Right atrium auricular region (tissue), 2 donors: ENCODE results near the gene QPCTL. TPM values are rescaled to one million over a fixed set of nuclear protein-coding genes. Genes with fewer than 3 reads are reported as not detected.
A peak's percentile ranks its signal among the peaks of the same experiment; 100 is the strongest.

Experiments used
- DNase-seq: peaks from one replicate; pipeline ENCODE4 v3.0.0-alpha.2; 2019; ENCODE audit warnings: low spot score
- H3K27ac ChIP-seq, 2 donors: fragments of 200-600 bp; sonication (generic); 1 replicate in 1 of 2; 2 replicates in 1 of 2; pipeline ENCODE4 v1.5.1; 2016 to 2019
- H3K27me3 ChIP-seq, 2 donors: fragments of 200-600 bp; sonication (generic); one replicate each; pipeline versions ENCODE4 v1.5.1 to v1.6.0; 2017 to 2019
- H3K36me3 ChIP-seq: fragments of 200-600 bp; sonication (generic); one replicate; pipeline ENCODE4 v1.5.1; 2016
- H3K4me1 ChIP-seq, 2 donors: fragments of 200-600 bp; sonication (generic); one replicate each; pipeline versions ENCODE4 v1.5.1 to v1.6.0; 2017 to 2019
- H3K4me3 ChIP-seq, 2 donors: fragments of 200-600 bp; sonication (generic); 1 replicate in 1 of 2; 2 replicates in 1 of 2; pipeline ENCODE4 v1.5.1; 2017 to 2019; ENCODE audit warnings: mild to moderate bottlenecking in 1 of 2, moderate library complexity in 1 of 2
- H3K9me3 ChIP-seq, 2 donors: fragments of 200-600 bp; sonication (generic); one replicate each; pipeline ENCODE4 v1.5.1; 2019
- CTCF ChIP-seq, 2 donors: fragments of 200-600 bp; sonication (generic); IDR thresholded peaks; one replicate each; pipeline ENCODE4 v1.5.1; 2019; ENCODE audit warnings: antibody characterized with exemption in 2 of 2
- total RNA-seq, 2 donors: library from RNA; depleted of rRNA; stranded (reverse); fragments of >200 nt; gene quantifications; one replicate each; pipeline ENCODE4 v1.1.0, GENCODE V29; 2016

QPCTL gene
- total RNA-seq, 2 donors from 2014 or later = 2.4 to 3.0 TPM

GRCh38 chr19:45730368-45731288, 38.2 kb downstream of the QPCTL start, which contains the start of gene FBXO46:
TSS of gene FBXO46 (minus strand) at chr19:45730896. CDS start at chr19:45713495, 17,401 bp downstream.
- Histone ChIP-seq H3K9me3 (no peaks in the 10 kb centered on the region), H3K4me3 (peak within 1 kb of the TSS; percentile 71 to 97), H3K4me1 (peaks cover 0 to 13% of the 10 kb centered on the region in 2 donors), H3K27me3 (no peaks in the 10 kb centered on the region), H3K36me3 (no peaks in the 10 kb centered on the region), H3K27ac (peak within 1 kb of the TSS; percentile 64 to 85)
- DNase-seq = peak; percentile 97
- TF ChIP-seq CTCF (IDR thresholded peaks at IDR 0.05) = peak in 1 of 2 donors; percentile 13

- Histone ChIP-seq H3K9me3 (no peaks in the 10 kb centered on the region), H3K4me1 (peaks cover 0 to 13% of the 10 kb centered on the region in 2 donors), H3K4me3 (no peak within 1 kb of the TSS), H3K27ac (no peak within 1 kb of the TSS), H3K36me3 (no peaks in the 10 kb centered on the region), H3K27me3 (no peaks in the 10 kb centered on the region)
- DNase-seq = no peak
- no peak for TF ChIP-seq CTCF (IDR thresholded peaks at IDR 0.05)
Observed at GRCh38 chr19:45733160-45733810, 40.8 kb downstream of the QPCTL start, which contains the start of gene MEIOSIN. TSS of gene MEIOSIN (plus strand) at chr19:45733439. CDS start at chr19:45735377, 1,938 bp downstream.

- H3K27me3 ChIP-seq = no peaks in the 10 kb centered on the region
- DNase-seq = no peak
- H3K4me3 ChIP-seq = no peak overlapping the region
- no peaks in the 10 kb centered on the region for H3K36me3 ChIP-seq
- no peaks in the 10 kb centered on the region for H3K9me3 ChIP-seq
- no peak for TF ChIP-seq CTCF (IDR thresholded peaks at IDR 0.05)
- H3K4me1 ChIP-seq = no peaks in the 10 kb centered on the region
- H3K27ac ChIP-seq = no peak overlapping the region
Observed at GRCh38 chr19:45739498-45740439, 47.3 kb downstream of the QPCTL start.

- TF ChIP-seq CTCF (IDR thresholded peaks at IDR 0.05) = no peak
- Histone ChIP-seq H3K4me1 (no peaks in the 10 kb centered on the region), H3K27me3 (no peaks in the 10 kb centered on the region), H3K4me3 (no peak overlapping the region), H3K36me3 (no peaks in the 10 kb centered on the region), H3K9me3 (no peaks in the 10 kb centered on the region), H3K27ac (no peak overlapping the region)
- no peak for DNase-seq
Observed at GRCh38 chr19:45742969-45743368, 50.5 kb downstream of the QPCTL start.

- no peak for TF ChIP-seq CTCF (IDR thresholded peaks at IDR 0.05)
- H3K4me1 ChIP-seq = no peaks in the 10 kb centered on the region
- H3K4me3 ChIP-seq = no peak overlapping the region
- H3K27ac ChIP-seq = no peak overlapping the region
- no peaks in the 10 kb centered on the region for H3K36me3 ChIP-seq
- H3K9me3 ChIP-seq = no peaks in the 10 kb centered on the region
- DNase-seq = no peak
- H3K27me3 ChIP-seq = no peaks in the 10 kb centered on the region
Observed at GRCh38 chr19:45745606-45746005, 53.1 kb downstream of the QPCTL start.
